BLaER1 (cell line): ENCODE measurements around the gene SCARF2.
"Not testable (repeated sequence)": the region's sequence is repeated elsewhere in the genome, so short reads cannot be mapped to it uniquely, and the experiment has no call there.

Experiments
- H3K27ac ChIP-seq: shearing (Covaris generic); formaldehyde crosslinking; 2 replicates; pipeline ENCODE4 v1.8.1; 2022
- H3K27me3 ChIP-seq: shearing (Covaris generic); formaldehyde crosslinking; 2 replicates; pipeline ENCODE4 v1.8.1; 2022
- H3K36me3 ChIP-seq: shearing (Covaris generic); formaldehyde crosslinking; 2 replicates; pipeline ENCODE4 v1.8.1; 2022
- H3K4me1 ChIP-seq: shearing (Covaris generic); formaldehyde crosslinking; 2 replicates; pipeline ENCODE4 v1.8.1; 2022
- H3K4me2 ChIP-seq: shearing (Covaris generic); formaldehyde crosslinking; 2 replicates; pipeline ENCODE4 v1.8.1; 2022
- H3K4me3 ChIP-seq: shearing (Covaris generic); formaldehyde crosslinking; 2 replicates; pipeline ENCODE4 v1.8.1; 2022
- H3K9ac ChIP-seq: shearing (Covaris generic); formaldehyde crosslinking; 2 replicates; pipeline ENCODE4 v1.8.1; 2022
- H3K9me3 ChIP-seq: shearing (Covaris generic); formaldehyde crosslinking; 2 replicates; pipeline ENCODE4 v1.8.1; 2022
- H4K20me1 ChIP-seq: shearing (Covaris generic); formaldehyde crosslinking; 2 replicates; pipeline ENCODE4 v1.8.1; 2022
- Cebpa-rat ChIP-seq: shearing (Covaris generic); IDR thresholded peaks from 2 replicates; pipeline ENCODE4 v1.8.1; 2022

Gene SCARF2

GRCh38 chr22:20395907-20396287 is 41.7 kb downstream of the SCARF2 start:
- H3K27me3 ChIP-seq, result no peaks in the 10 kb centered on the region
- no peak overlapping the region for H3K27ac ChIP-seq
- peaks cover 8% of the 10 kb centered on the region; the same call in 1 of the 2 replicates for H3K36me3 ChIP-seq
- no peaks in the 10 kb centered on the region for H3K9me3 ChIP-seq
- H3K4me3 ChIP-seq, result peak overlapping the region; percentile 87
- H3K4me1 ChIP-seq, result peaks cover 51% of the 10 kb centered on the region
- H3K4me2 ChIP-seq, result peak overlapping the region; percentile 98
- peaks cover 65% of the 10 kb centered on the region for H4K20me1 ChIP-seq
- TF ChIP-seq Cebpa-rat, result no peak
- H3K9ac ChIP-seq, result peak overlapping the region; percentile 93

GRCh38 chr22:20395181-20395906 is 42.3 kb downstream of the SCARF2 start:
- Histone ChIP-seq H3K4me3 (peak overlapping the region; percentile 87), H3K36me3 (peaks cover 3% of the 10 kb centered on the region; the same call in 1 of the 2 replicates), H3K27me3 (no peaks in the 10 kb centered on the region), H3K4me1 (peaks cover 45% of the 10 kb centered on the region), H3K9me3 (no peaks in the 10 kb centered on the region), H3K27ac (no peak overlapping the region), H3K4me2 (peak overlapping the region; percentile 98), H3K9ac (peak overlapping the region; percentile 93), H4K20me1 (peaks cover 60% of the 10 kb centered on the region)
- TF ChIP-seq Cebpa-rat, result no peak

- Histone ChIP-seq H3K27ac (peak within 1 kb of the TSS; percentile 91), H3K9ac (peak within 1 kb of the TSS; percentile 93), H4K20me1 (peaks cover 45% of the 10 kb centered on the region), H3K36me3 (no peaks in the 10 kb centered on the region), H3K4me3 (peak within 1 kb of the TSS; percentile 87), H3K9me3 (peaks cover 7% of the 10 kb centered on the region), H3K4me2 (peak within 1 kb of the TSS; percentile 98), H3K27me3 (no peaks in the 10 kb centered on the region), H3K4me1 (peaks cover 38% of the 10 kb centered on the region)
- no peak for TF ChIP-seq Cebpa-rat
These were observed 43.7 kb downstream of the SCARF2 start, which contains the start of gene ZNF74 for GRCh38 chr22:20393705-20394476. Gene ZNF74 (plus strand): TSS chr22:20394151. CDS start chr22:20394629, 478 bp downstream.

- peaks cover 38% of the 10 kb centered on the region for H4K20me1 ChIP-seq
- H3K36me3 ChIP-seq, result no peaks in the 10 kb centered on the region
- no peak for TF ChIP-seq Cebpa-rat
- peak overlapping the region; percentile 98 for H3K4me2 ChIP-seq
- peak overlapping the region; percentile 87 for H3K4me3 ChIP-seq
- peaks cover 38% of the 10 kb centered on the region for H3K4me1 ChIP-seq
- peak overlapping the region; percentile 93 for H3K9ac ChIP-seq
- H3K27me3 ChIP-seq, result no peaks in the 10 kb centered on the region
- peaks cover 7% of the 10 kb centered on the region for H3K9me3 ChIP-seq
- H3K27ac ChIP-seq, result peak overlapping the region; percentile 91
These were observed 44.5 kb downstream of the SCARF2 start for GRCh38 chr22:20392983-20393704.

GRCh38 chr22:20392365-20392881 is 45.2 kb downstream of the SCARF2 start:
- not testable (repeated sequence) for H3K9ac ChIP-seq, H3K36me3 ChIP-seq, H3K27ac ChIP-seq, H3K9me3 ChIP-seq, H3K4me2 ChIP-seq, H3K27me3 ChIP-seq, H3K4me3 ChIP-seq
- Histone ChIP-seq H4K20me1 (peaks cover 31% of the 10 kb centered on the region), H3K4me1 (peaks cover 38% of the 10 kb centered on the region)

- no peak overlapping the region for H3K4me3 ChIP-seq
- no peak overlapping the region for H3K4me2 ChIP-seq
- H3K27me3 ChIP-seq, result no peaks in the 10 kb centered on the region
- no peaks in the 10 kb centered on the region for H3K36me3 ChIP-seq
- peaks cover 7% of the 10 kb centered on the region for H3K9me3 ChIP-seq
- no peak for TF ChIP-seq Cebpa-rat
- H3K27ac ChIP-seq, result no peak overlapping the region
- peaks cover 19% of the 10 kb centered on the region for H4K20me1 ChIP-seq
- peaks cover 26% of the 10 kb centered on the region for H3K4me1 ChIP-seq
- H3K9ac ChIP-seq, result no peak overlapping the region
These were observed 46.4 kb downstream of the SCARF2 start for GRCh38 chr22:20391222-20391621.

- no peak overlapping the region for H3K4me2 ChIP-seq
- H3K9ac ChIP-seq, result no peak overlapping the region
- no peak overlapping the region for H3K27ac ChIP-seq
- H3K27me3 ChIP-seq, result no peaks in the 10 kb centered on the region
- peaks cover 11% of the 10 kb centered on the region for H4K20me1 ChIP-seq
- no peak overlapping the region for H3K4me3 ChIP-seq
- H3K4me1 ChIP-seq, result peaks cover 18% of the 10 kb centered on the region
- H3K9me3 ChIP-seq, result peaks cover 7% of the 10 kb centered on the region
- no peaks in the 10 kb centered on the region for H3K36me3 ChIP-seq
- TF ChIP-seq Cebpa-rat, result no peak
These were observed 47.2 kb downstream of the SCARF2 start for GRCh38 chr22:20390394-20390907.

- no peak overlapping the region for H3K9ac ChIP-seq
- peaks cover 8% of the 10 kb centered on the region for H3K4me1 ChIP-seq
- no peak overlapping the region for H3K27ac ChIP-seq
- H3K4me3 ChIP-seq, result no peak overlapping the region
- H3K36me3 ChIP-seq, result no peaks in the 10 kb centered on the region
- peaks cover 7% of the 10 kb centered on the region for H3K9me3 ChIP-seq
- TF ChIP-seq Cebpa-rat, result no peak
- no peak overlapping the region for H3K4me2 ChIP-seq
- H4K20me1 ChIP-seq, result no peaks in the 10 kb centered on the region
- no peaks in the 10 kb centered on the region for H3K27me3 ChIP-seq
These were observed 48.3 kb downstream of the SCARF2 start for GRCh38 chr22:20389288-20389687.

- no peak overlapping the region for H3K9ac ChIP-seq
- no peaks in the 10 kb centered on the region for H3K27me3 ChIP-seq
- H3K9me3 ChIP-seq, result peaks cover 7% of the 10 kb centered on the region
- H4K20me1 ChIP-seq, result no peaks in the 10 kb centered on the region
- no peaks in the 10 kb centered on the region for H3K36me3 ChIP-seq
- H3K4me3 ChIP-seq, result no peak overlapping the region
- no peak overlapping the region for H3K4me2 ChIP-seq
- TF ChIP-seq Cebpa-rat, result no peak
- peaks cover 3% of the 10 kb centered on the region for H3K4me1 ChIP-seq
- H3K27ac ChIP-seq, result no peak overlapping the region
These were observed 49.4 kb downstream of the SCARF2 start for GRCh38 chr22:20388200-20388599.
